Measurements from ENCODE around the gene ERVW-1.
"Not testable (repeated sequence)": the region's sequence is repeated elsewhere in the genome, so short reads cannot be mapped to it uniquely, and the experiment has no call there.

The ERVW-1 gene, protein sequence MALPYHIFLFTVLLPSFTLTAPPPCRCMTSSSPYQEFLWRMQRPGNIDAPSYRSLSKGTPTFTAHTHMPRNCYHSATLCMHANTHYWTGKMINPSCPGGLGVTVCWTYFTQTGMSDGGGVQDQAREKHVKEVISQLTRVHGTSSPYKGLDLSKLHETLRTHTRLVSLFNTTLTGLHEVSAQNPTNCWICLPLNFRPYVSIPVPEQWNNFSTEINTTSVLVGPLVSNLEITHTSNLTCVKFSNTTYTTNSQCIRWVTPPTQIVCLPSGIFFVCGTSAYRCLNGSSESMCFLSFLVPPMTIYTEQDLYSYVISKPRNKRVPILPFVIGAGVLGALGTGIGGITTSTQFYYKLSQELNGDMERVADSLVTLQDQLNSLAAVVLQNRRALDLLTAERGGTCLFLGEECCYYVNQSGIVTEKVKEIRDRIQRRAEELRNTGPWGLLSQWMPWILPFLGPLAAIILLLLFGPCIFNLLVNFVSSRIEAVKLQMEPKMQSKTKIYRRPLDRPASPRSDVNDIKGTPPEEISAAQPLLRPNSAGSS

GRCh38 chr7:92477681-92478080 lies at the start of gene ERVW-1:
ERVW-1 (minus strand) TSS chr7:92477946; CDS start chr7:92470381, 7,565 bp downstream.
- not testable (repeated sequence) for DNase-seq (ENCODE audit: low read depth); H3K4me3 ChIP-seq (ENCODE audit: control insufficient read depth, low read depth, low read length)

- no peak overlapping the region for H3K4me3 ChIP-seq (ENCODE audit: control insufficient read depth, low read depth, low read length)
- DNase-seq (ENCODE audit: low read depth): no peak
- no peak for TF ChIP-seq CTCF (IDR thresholded peaks at IDR 0.05; ENCODE audit: control insufficient read depth, insufficient read depth, low read depth, low read length, missing control alignments)
These were observed 45.4 kb upstream of the ERVW-1 start for GRCh38 chr7:92523110-92523509.

DNA sequence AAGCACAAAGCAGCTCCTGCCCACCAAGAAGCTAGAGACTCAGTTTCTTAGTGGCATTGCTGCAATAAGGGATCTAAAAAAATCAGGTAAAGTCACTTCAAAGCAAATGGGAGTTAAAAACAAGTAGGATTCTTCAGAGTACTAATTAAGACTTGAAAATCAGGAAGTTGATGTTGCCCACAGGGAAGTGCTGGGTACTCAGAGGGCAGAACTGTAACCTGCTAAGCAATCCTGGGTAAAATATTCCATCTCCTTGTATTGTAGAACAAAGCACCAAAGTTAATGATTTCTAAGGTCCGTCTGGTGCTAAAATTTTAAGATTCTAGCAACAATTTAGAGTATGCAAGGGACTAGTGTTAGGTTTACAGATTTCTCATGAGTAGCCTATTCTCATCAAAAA lies 42.3 kb upstream of the ERVW-1 start:
- H3K4me3 ChIP-seq (ENCODE audit: control insufficient read depth, low read depth, low read length): no peak overlapping the region
- TF ChIP-seq CTCF (IDR thresholded peaks at IDR 0.05; ENCODE audit: control insufficient read depth, insufficient read depth, low read depth, low read length, missing control alignments): no peak
- no peak for DNase-seq (ENCODE audit: low read depth)

DNA sequence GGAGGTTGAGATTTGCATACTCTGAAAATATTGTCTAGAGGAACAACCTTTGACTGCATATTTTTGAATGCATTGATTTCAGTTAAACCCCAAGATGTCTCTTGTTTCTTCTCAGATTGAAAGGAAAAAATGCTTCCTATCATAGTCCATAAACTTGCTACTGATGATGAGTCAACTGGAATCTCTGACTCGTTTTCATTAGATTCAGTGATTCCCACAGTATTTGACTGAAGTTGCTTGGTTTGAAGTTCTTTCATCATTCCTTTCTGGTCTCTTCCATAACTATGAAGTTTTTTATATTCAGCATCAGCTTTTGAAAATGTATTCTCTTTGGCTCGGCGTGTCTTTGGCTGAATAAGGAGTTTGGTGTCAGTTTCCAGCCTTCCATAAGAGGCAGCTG lies 39.9 kb upstream of the ERVW-1 start:
- peak; percentile 20 for DNase-seq (ENCODE audit: low read depth)
- no peak for TF ChIP-seq CTCF (IDR thresholded peaks at IDR 0.05; ENCODE audit: control insufficient read depth, insufficient read depth, low read depth, low read length, missing control alignments)
- no peak overlapping the region for H3K4me3 ChIP-seq (ENCODE audit: control insufficient read depth, low read depth, low read length)

DNA sequence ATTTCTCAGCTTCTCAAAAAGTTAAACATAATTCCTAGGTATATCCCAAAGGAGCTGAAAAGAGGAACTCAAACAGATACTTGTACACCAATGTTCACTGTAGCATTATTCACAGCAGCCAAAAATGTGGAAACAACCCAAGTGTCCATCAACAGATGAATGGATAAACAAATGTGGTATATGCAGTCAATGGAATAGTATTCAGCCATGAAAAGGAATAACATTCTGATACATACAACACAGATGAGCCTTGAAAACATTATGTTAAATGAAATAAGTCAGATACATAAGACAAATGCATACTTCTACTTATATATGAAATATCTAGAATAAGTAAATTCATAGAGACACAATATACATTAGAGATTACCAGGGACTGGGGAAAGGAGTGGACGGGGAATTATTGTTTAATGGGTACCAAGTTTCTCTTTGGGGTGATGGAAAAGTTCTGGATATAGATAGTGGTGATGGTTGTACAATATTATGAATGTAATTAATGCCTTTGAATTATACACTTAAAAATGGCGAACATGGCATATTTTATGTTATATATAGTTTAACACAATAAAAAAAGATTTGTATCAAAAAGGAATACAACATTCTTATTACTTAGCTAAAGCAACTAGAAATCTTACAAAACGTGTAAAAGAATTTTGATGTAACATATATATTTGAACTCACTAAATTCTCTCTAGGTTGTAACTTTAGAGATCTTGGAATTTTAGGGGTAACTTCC lies 35.6 kb upstream of the ERVW-1 start:
- DNase-seq (ENCODE audit: low read depth): no peak
- no peak overlapping the region for H3K4me3 ChIP-seq (ENCODE audit: control insufficient read depth, low read depth, low read length)
- no peak for TF ChIP-seq CTCF (IDR thresholded peaks at IDR 0.05; ENCODE audit: control insufficient read depth, insufficient read depth, low read depth, low read length, missing control alignments)

DNA sequence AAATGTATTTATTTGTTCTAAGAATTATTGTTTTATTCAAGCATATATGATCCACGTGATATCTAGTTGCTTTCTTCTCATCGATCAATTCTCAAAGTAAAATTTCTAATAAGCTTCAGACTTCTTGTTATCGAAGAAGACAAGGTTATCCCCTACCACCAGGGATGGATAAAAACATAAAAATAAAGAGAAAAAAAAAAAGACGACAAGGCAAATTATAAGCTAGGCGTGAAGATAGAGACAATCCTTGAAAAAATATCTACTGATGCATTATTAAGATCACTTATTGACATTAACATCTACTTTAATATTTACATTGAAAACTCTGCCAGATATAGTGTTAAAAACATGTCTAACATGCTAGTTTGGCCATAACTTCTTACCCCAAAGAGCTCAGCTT lies 31.2 kb upstream of the ERVW-1 start:
- no peak for TF ChIP-seq CTCF (IDR thresholded peaks at IDR 0.05; ENCODE audit: control insufficient read depth, insufficient read depth, low read depth, low read length, missing control alignments)
- no peak overlapping the region for H3K4me3 ChIP-seq (ENCODE audit: control insufficient read depth, low read depth, low read length)
- no peak for DNase-seq (ENCODE audit: low read depth)

- no peak for TF ChIP-seq CTCF (IDR thresholded peaks at IDR 0.05; ENCODE audit: control insufficient read depth, insufficient read depth, low read depth, low read length, missing control alignments)
- no peak overlapping the region for H3K4me3 ChIP-seq (ENCODE audit: control insufficient read depth, low read depth, low read length)
- DNase-seq (ENCODE audit: low read depth): no peak
These were observed 28.6 kb upstream of the ERVW-1 start for GRCh38 chr7:92506363-92506762.

Data from AG09309 (cell line).